VCaP (cell line): ENCODE measurements around the gene TRIM6.
"Not testable (repeated sequence)": the region's sequence is repeated elsewhere in the genome, so short reads cannot be mapped to it uniquely, and the experiment has no call there.

Experiments
- H3K27ac ChIP-seq: fragments of 450-650 bp; 2 replicates; pipeline ENCODE4 v1.5.1; 2017
- CTCF ChIP-seq: fragments of 450-650 bp; conservative IDR thresholded peaks from 2 replicates; pipeline ENCODE4 v1.5.1; 2017; ENCODE audit warnings: mild to moderate bottlenecking, moderate library complexity

TRIM6 gene

GRCh38 chr11:5643585-5643984 lies 47.1 kb downstream of the TRIM6 start:
- no peak for TF ChIP-seq CTCF

DNA sequence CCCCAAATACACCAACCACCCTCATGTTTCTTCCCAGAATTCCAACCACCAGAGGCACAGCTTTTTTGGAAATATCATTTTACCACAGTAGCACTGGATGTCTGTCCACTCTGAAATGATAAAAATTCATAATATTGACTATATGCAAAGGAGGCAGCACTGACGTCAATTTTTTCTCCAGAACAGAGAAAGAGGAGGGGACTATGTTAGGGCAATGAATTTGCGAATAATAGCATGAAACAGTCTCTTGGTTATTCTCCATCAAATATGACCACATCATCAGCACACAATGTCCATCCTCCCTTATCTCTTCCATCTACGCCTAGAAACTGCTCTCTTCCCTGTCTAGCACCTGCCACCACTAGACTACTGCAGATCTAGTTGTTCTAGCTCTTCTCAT lies 49.7 kb downstream of the TRIM6 start:
- TF ChIP-seq CTCF: no peak
- no peak overlapping the region for H3K27ac ChIP-seq

More at GRCh38 chr11:5643585-5643984, 47.1 kb downstream of the TRIM6 start:
- H3K27ac ChIP-seq: no peak overlapping the region

DNA sequence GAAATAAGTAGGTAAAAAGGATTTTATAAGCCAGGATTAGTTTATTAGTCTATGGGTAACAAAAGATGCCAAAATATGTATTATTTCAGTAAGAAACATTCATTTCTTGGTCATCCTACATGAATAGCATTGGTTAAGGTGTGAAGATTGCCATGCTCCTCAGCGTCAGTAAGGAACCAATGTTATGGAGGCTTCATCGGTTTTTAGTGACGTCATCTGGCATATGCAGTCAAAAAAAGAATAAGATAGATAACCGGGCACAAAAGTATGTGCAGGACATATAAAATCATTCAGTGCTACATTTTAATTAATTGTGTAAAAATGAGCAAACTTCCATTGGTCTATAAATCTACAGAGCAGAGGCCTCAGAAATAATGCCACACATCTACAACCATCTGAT lies 59.0 kb downstream of the TRIM6 start:
- no peak for TF ChIP-seq CTCF

DNA sequence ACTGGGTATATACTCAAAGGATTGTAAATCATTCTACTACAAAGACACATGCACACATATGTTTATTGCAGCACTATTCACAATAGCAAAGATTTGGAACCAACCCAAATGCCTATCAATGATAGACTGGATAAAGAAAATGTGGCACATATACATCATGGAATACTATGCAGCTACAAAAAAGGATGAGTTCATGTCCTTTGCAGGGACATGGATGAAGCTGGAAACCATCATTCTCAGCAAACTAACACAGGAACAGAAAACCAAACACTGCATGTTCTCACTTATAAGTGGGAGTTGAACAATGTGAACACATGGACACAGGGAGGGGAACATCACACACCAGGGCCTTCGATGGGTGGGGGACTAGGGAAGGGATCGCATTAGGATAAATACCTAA lies 60.5 kb downstream of the TRIM6 start:
- H3K27ac ChIP-seq: not testable (repeated sequence)

More for the DNA sequence above, 59.0 kb downstream of the TRIM6 start:
- no peak overlapping the region for H3K27ac ChIP-seq

DNA sequence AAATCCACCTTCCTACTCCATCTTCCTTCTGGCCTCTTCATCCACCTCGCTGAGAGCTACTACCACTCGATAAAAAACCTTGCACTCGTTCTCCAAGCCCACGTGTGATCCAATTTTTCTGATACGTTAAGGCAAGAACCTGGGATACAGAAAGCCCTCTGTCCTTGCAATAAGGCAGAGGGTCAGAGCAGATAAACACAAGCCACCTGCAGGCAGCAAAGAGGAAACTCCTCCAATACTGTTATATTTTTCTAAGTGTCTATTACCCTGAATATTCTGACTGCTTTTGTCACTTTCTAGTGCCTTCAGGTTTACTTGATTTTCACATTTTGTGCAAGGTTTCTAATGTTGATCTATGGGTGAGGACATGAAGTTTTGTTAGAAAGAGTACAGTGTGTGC lies 61.9 kb downstream of the TRIM6 start:
- TF ChIP-seq CTCF: no peak
- no peak overlapping the region for H3K27ac ChIP-seq
